ENCODE results near the gene TP53RK.
A peak's percentile ranks its signal among the peaks of the same experiment; 100 is the strongest.

Gene TP53RK

GRCh38 chr20:46660487-46660886 is 28.8 kb downstream of the TP53RK start:
- DNase-seq, result no peak

DNA sequence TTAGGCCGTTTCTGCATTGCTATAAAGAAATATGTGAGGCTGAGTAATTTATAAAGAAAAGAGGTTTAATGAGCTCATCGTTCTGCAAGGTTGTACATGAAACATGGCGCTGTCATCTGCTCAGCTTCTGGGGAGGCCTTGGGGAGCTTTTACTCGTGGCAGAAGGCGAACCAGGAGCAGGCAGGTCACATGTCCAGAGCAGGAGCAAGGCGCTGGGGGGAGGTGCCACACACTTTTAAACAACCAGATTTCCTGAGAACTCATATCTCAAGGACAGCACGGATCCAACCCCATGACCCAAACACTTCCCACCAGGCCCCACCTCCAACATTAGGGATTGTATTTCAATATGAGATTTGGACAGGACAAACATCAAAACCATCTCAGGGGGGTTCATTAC is 31.6 kb downstream of the TP53RK start:
- no peak for DNase-seq

DNA sequence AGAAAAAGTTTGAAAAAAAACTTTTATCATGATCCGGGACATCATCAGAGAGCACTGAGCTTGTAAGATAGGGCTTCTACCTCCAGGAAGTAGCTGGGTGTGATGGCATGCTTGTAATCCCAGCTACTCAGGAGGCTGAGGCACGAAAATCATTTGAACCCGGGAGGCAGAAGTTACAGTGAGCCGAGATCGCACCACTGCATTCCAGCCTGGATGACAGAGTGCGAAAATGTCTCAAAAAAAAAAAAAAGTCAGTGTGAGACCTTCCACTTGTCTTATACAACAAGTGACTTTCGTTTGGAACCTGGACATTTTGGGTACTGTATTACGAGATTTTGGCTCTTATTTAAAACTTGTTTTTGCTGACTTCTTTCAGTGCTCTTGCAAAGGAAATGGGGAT is 32.1 kb downstream of the TP53RK start:
- DNase-seq, result no peak

- no peak for DNase-seq
These were observed 36.5 kb downstream of the TP53RK start for GRCh38 chr20:46652699-46653098.

- no peak for DNase-seq
These were observed 37.9 kb downstream of the TP53RK start, which contains the start of gene SLC13A3 for GRCh38 chr20:46651091-46651962. TSS of gene SLC13A3 (minus strand) at chr20:46651459. CDS start at chr20:46651421, 38 bp downstream.

GRCh38 chr20:46650575-46651090 is 38.6 kb downstream of the TP53RK start:
- DNase-seq, result no peak

- no peak for DNase-seq
These were observed 39.2 kb downstream of the TP53RK start for GRCh38 chr20:46649965-46650542.

- DNase-seq, result no peak
These were observed 39.6 kb downstream of the TP53RK start for GRCh38 chr20:46649650-46649949.

- peak in 3 of 4 experiments; percentile 33 to 50 (median 40) for DNase-seq
These were observed 40.2 kb downstream of the TP53RK start for GRCh38 chr20:46648903-46649649.

GRCh38 chr20:46647469-46647868 is 41.8 kb downstream of the TP53RK start:
- DNase-seq, result no peak

- no peak for DNase-seq
These were observed 42.4 kb downstream of the TP53RK start for GRCh38 chr20:46646659-46647380.

- no peak for DNase-seq
These were observed 43.1 kb downstream of the TP53RK start for GRCh38 chr20:46646122-46646521.

- no peak for DNase-seq
These were observed 44.5 kb downstream of the TP53RK start for GRCh38 chr20:46644733-46645132.

GRCh38 chr20:46644160-46644559 is 45.1 kb downstream of the TP53RK start:
- DNase-seq, result no peak

- no peak for DNase-seq
These were observed 46.3 kb downstream of the TP53RK start for GRCh38 chr20:46642969-46643343.

DNA sequence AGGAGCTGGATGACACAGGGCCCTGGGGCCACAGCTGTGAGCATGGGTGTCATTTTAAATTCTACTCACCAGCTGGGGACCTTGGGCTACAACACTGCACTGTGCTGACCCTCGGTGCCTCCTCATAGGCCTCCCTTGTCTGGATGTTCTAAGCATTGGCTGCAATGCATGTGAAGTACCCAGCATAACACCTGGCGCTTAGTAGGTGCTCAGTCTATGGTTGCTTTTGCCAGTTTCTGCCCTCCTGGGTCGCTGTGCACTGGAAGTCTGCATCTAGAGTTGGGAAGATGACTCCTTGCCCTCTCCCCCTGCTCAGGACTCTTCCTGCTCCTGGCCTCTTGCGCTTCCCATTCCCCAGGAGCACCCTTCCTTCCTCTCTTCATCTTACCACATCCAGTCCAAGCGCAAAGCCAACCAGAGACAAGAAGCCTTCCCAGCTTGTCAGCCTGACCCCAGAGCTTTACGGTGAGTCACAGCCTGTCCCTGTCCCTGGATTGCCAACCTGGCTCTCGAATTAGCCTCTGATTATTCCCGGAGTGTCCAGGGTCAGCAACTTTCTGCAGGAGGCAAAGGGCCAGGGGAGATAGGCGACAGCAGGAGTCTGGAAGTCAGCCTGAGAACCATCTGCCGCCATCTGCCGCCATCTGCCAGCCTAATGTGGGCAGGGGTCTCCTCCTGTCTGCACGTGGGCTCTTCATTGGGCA is 46.8 kb downstream of the TP53RK start:
- no peak for DNase-seq

- no peak for DNase-seq
These were observed 47.8 kb downstream of the TP53RK start for GRCh38 chr20:46641424-46641823.

- DNase-seq, result no peak
These were observed 48.5 kb downstream of the TP53RK start for GRCh38 chr20:46640536-46641311.

- DNase-seq, result no peak
These were observed 49.2 kb downstream of the TP53RK start for GRCh38 chr20:46640044-46640443.

DNA sequence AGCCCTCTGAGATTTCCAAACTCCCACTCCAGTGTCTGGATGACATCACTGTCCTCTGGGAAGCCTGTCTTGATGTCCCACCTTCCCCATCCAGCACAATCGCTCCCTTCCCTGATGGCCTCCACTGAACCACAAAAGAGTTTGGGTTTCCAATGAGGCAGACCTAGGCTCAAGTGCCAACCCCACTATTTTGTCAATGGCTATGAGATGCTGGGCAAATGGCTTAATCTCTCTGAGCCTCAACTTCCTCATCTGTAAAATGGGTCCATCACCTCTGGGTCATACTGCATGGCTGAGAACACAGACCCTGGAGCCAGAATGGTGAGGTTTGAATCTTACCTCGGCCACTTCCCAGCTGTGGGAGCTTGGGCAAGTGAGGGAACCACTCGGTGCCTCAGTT is 49.7 kb downstream of the TP53RK start:
- no peak for DNase-seq

DNA sequence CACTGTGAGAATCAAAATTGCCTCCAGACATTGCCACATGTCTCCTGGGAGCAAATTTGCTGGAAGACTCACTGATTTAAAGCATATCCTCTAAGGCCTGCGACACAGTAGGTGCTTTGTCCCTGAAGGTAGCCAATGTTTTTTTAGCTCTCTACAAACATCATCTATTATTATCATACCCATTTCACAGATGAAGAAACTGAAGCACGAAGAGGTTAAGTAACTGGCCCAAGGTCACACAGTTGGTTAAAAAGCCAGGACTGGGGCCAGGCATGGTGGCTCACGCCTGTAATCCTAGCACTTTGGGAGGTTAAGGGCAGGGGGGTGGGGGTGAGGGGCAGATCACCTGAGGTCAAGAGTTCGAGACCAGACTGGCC is 50.4 kb downstream of the TP53RK start:
- no peak for DNase-seq
